ENCODE results near the gene YWHAQ.

YWHAQ gene

GRCh38 chr2:9650119-9650821 is 19.5 kb upstream of the YWHAQ start:
- no peak for TF ChIP-seq CTCF (IDR thresholded peaks at IDR 0.05; ENCODE audit: borderline replicate concordance, insufficient read depth, low read depth, low read length)
- no peak overlapping the region for H3K4me3 ChIP-seq (ENCODE audit: low read depth, low read length)

GRCh38 chr2:9649261-9649660 is 18.5 kb upstream of the YWHAQ start:
- no peak for TF ChIP-seq CTCF (IDR thresholded peaks at IDR 0.05; ENCODE audit: borderline replicate concordance, insufficient read depth, low read depth, low read length)
- H3K4me3 ChIP-seq (ENCODE audit: low read depth, low read length), result no peak overlapping the region

- H3K4me3 ChIP-seq (ENCODE audit: low read depth, low read length), result no peak overlapping the region
These were observed 18.0 kb upstream of the YWHAQ start for GRCh38 chr2:9648821-9649220.

GRCh38 chr2:9647884-9648283 is 17.1 kb upstream of the YWHAQ start:
- no peak for TF ChIP-seq CTCF (IDR thresholded peaks at IDR 0.05; ENCODE audit: borderline replicate concordance, insufficient read depth, low read depth, low read length)

More at GRCh38 chr2:9648821-9649220, 18.0 kb upstream of the YWHAQ start:
- no peak for TF ChIP-seq CTCF (IDR thresholded peaks at IDR 0.05; ENCODE audit: borderline replicate concordance, insufficient read depth, low read depth, low read length)

GRCh38 chr2:9646196-9647030 is 15.6 kb upstream of the YWHAQ start:
- TF ChIP-seq CTCF (IDR thresholded peaks at IDR 0.05; ENCODE audit: borderline replicate concordance, insufficient read depth, low read depth, low read length), result no peak
- H3K4me3 ChIP-seq (ENCODE audit: low read depth, low read length), result no peak overlapping the region

More at GRCh38 chr2:9647884-9648283, 17.1 kb upstream of the YWHAQ start:
- H3K4me3 ChIP-seq (ENCODE audit: low read depth, low read length), result no peak overlapping the region

GRCh38 chr2:9644603-9645002 is 13.8 kb upstream of the YWHAQ start:
- H3K4me3 ChIP-seq (ENCODE audit: low read depth, low read length), result no peak overlapping the region
- TF ChIP-seq CTCF (IDR thresholded peaks at IDR 0.05; ENCODE audit: borderline replicate concordance, insufficient read depth, low read depth, low read length), result no peak

Measured in GM12875 (cell line).